B cell (primary cell): ENCODE results near the gene MAFF.

ENCODE experiments used
- EZH2 ChIP-seq: IDR thresholded peaks from 2 replicates; pipeline ENCODE4 v1.6.1; 2012; ENCODE audit warnings: borderline replicate concordance, low read depth, mild to moderate bottlenecking, moderate library complexity, low read length; ENCODE audit not compliant: insufficient read depth, poor library complexity, severe bottlenecking
- TF ChIP-seq, protein P1 (sequence below): fragments of 200-600 bp; IDR thresholded peaks from one replicate; pipeline ENCODE4 v1.8.0; 2022; ENCODE audit warnings: antibody characterized with exemption, mild to moderate bottlenecking

DNA sequence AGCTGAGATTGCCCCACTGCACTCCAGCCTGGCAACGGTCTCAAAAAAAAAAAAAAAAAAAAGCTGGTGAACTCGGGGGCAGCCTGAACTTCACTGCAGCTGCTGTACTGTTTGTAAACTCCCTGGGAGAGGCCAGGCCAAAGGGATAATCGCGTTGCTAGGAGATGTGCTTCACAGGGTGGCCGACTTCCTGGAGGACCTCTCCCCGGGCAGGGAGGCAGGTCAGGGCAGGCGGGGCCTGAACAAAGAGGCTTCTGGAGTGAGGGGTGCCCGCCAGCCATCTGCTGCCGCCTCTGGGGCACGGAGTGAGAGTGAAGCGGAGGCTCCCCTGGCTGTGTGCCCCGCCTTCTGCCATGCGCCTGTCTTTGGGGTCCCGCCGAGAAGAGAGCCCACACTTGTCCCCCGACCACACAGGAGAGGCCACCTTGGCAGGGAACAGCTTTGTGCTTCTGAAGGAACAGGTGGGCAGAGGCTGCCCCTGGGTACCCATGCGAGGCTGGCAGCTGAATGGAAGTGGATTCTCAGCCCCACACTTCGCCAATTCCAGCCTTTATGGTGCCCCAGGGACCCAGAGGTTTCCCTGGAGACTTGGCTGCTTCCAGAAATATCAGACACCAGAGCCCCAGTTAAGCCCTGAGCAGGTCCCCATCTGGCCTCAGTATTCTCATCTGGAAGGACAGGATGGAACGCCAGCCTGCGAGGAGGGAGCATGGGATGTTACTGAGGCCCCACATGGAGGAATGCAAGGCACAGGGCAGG, 41.4 kb downstream of the MAFF start:
- TF ChIP-seq, protein P1, sequence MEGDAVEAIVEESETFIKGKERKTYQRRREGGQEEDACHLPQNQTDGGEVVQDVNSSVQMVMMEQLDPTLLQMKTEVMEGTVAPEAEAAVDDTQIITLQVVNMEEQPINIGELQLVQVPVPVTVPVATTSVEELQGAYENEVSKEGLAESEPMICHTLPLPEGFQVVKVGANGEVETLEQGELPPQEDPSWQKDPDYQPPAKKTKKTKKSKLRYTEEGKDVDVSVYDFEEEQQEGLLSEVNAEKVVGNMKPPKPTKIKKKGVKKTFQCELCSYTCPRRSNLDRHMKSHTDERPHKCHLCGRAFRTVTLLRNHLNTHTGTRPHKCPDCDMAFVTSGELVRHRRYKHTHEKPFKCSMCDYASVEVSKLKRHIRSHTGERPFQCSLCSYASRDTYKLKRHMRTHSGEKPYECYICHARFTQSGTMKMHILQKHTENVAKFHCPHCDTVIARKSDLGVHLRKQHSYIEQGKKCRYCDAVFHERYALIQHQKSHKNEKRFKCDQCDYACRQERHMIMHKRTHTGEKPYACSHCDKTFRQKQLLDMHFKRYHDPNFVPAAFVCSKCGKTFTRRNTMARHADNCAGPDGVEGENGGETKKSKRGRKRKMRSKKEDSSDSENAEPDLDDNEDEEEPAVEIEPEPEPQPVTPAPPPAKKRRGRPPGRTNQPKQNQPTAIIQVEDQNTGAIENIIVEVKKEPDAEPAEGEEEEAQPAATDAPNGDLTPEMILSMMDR: no peak
- no peak for TF ChIP-seq EZH2
